Measurements from ENCODE around the gene TF.

Gene TF

DNA sequence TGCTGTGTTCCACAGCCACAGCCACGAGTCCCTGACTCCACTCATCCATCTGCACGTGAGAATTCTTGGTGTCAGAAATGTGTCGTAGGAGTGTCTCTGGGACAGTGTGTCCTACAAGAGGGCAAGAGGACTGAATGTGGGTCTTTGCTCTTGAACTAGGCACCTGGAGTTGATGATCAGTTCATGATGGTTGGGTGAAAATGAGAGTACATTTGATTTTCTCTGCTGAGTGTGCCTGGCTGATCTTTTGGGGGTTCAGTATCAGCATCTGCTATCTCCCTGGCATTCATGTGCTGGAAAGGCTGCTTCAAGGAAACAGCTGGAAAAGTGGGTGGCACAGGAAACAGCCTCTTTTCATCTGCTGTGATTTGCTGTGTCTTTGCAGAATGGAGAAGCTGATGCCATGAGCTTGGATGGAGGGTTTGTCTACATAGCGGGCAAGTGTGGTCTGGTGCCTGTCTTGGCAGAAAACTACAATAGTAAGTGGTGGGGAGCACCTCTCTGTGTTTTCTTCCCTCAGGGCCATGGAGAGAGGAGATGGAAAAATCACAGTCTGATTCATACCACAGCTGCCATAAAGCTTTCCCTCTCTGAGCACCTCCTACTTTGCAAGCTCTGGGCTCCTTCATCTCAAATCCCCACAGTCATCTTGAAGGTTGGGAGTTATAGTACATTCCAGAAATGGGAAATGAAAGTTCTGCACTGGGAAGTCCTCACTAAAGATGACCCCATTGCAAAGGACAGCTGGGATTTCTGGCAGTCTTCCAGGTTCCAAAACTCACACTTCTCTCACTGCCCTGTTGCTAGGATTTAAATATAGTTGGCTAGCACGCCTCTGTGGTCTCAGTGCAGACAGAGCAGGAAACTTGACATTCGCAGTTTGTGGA is 17.8 kb downstream of the TF start:
- H3K9me2 ChIP-seq (replicated peaks; ENCODE audit: insufficient read depth, low read length) = no peaks in the 10 kb centered on the region
- H3K4me1 ChIP-seq (ENCODE audit: low read length) = no peaks in the 10 kb centered on the region
- H3K9me3 ChIP-seq (replicated peaks; ENCODE audit: insufficient read depth, low read length) = no peaks in the 10 kb centered on the region
- no peak overlapping the region for H3K4me3 ChIP-seq (ENCODE audit: low read length)
- no peak for TF ChIP-seq EZH2 (optimal IDR thresholded peaks at IDR 0.05; ENCODE audit: low read depth, low read length)
- TF ChIP-seq EZH2phosphoT487 (IDR thresholded peaks at IDR 0.05; ENCODE audit: low read length) = no peak
- TF ChIP-seq, protein P1, sequence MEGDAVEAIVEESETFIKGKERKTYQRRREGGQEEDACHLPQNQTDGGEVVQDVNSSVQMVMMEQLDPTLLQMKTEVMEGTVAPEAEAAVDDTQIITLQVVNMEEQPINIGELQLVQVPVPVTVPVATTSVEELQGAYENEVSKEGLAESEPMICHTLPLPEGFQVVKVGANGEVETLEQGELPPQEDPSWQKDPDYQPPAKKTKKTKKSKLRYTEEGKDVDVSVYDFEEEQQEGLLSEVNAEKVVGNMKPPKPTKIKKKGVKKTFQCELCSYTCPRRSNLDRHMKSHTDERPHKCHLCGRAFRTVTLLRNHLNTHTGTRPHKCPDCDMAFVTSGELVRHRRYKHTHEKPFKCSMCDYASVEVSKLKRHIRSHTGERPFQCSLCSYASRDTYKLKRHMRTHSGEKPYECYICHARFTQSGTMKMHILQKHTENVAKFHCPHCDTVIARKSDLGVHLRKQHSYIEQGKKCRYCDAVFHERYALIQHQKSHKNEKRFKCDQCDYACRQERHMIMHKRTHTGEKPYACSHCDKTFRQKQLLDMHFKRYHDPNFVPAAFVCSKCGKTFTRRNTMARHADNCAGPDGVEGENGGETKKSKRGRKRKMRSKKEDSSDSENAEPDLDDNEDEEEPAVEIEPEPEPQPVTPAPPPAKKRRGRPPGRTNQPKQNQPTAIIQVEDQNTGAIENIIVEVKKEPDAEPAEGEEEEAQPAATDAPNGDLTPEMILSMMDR (IDR thresholded peaks at IDR 0.05; ENCODE audit: low read length) = no peak
- H3K79me2 ChIP-seq (ENCODE audit: low read length) = no peaks in the 10 kb centered on the region
- no peak overlapping the region for H3K4me2 ChIP-seq (ENCODE audit: low read depth, low read length)
- H3K27ac ChIP-seq (ENCODE audit: low read length) = no peak overlapping the region
- H3F3A ChIP-seq (ENCODE audit: insufficient read depth, low read length) = no peaks in the 10 kb centered on the region
- H3K9ac ChIP-seq (ENCODE audit: low read length) = no peak overlapping the region
- H3K36me3 ChIP-seq (replicated peaks; ENCODE audit: insufficient read depth, low read length) = no peaks in the 10 kb centered on the region
- H2AFZ ChIP-seq (ENCODE audit: low read length) = no peak overlapping the region
- H4K20me1 ChIP-seq (ENCODE audit: insufficient read depth, low read length) = no peaks in the 10 kb centered on the region
- DNase-seq = no peak
- H3K27me3 ChIP-seq (replicated peaks; ENCODE audit: insufficient read depth, low read length) = no peaks in the 10 kb centered on the region

GRCh38 chr3:133765256-133765655 is 19.1 kb downstream of the TF start:
- no peaks in the 10 kb centered on the region for H3K36me3 ChIP-seq (replicated peaks; ENCODE audit: insufficient read depth, low read length)
- no peak for DNase-seq
- no peaks in the 10 kb centered on the region for H3K79me2 ChIP-seq (ENCODE audit: low read length)
- no peak overlapping the region for H3K4me3 ChIP-seq (ENCODE audit: low read length)
- TF ChIP-seq EZH2 (optimal IDR thresholded peaks at IDR 0.05; ENCODE audit: low read depth, low read length) (no peak), EZH2phosphoT487 (IDR thresholded peaks at IDR 0.05; ENCODE audit: low read length) (no peak)
- TF ChIP-seq, protein P1 (IDR thresholded peaks at IDR 0.05; ENCODE audit: low read length) = no peak
- H3K9me3 ChIP-seq (replicated peaks; ENCODE audit: insufficient read depth, low read length) = no peaks in the 10 kb centered on the region
- H2AFZ ChIP-seq (ENCODE audit: low read length) = no peak overlapping the region
- no peaks in the 10 kb centered on the region for H3F3A ChIP-seq (ENCODE audit: insufficient read depth, low read length)
- H3K4me2 ChIP-seq (ENCODE audit: low read depth, low read length) = no peak overlapping the region
- no peaks in the 10 kb centered on the region for H3K4me1 ChIP-seq (ENCODE audit: low read length)
- H3K27ac ChIP-seq (ENCODE audit: low read length) = no peak overlapping the region
- H4K20me1 ChIP-seq (ENCODE audit: insufficient read depth, low read length) = no peaks in the 10 kb centered on the region
- H3K9me2 ChIP-seq (replicated peaks; ENCODE audit: insufficient read depth, low read length) = no peaks in the 10 kb centered on the region
- no peak overlapping the region for H3K9ac ChIP-seq (ENCODE audit: low read length)
- H3K27me3 ChIP-seq (replicated peaks; ENCODE audit: insufficient read depth, low read length) = no peaks in the 10 kb centered on the region

DNA sequence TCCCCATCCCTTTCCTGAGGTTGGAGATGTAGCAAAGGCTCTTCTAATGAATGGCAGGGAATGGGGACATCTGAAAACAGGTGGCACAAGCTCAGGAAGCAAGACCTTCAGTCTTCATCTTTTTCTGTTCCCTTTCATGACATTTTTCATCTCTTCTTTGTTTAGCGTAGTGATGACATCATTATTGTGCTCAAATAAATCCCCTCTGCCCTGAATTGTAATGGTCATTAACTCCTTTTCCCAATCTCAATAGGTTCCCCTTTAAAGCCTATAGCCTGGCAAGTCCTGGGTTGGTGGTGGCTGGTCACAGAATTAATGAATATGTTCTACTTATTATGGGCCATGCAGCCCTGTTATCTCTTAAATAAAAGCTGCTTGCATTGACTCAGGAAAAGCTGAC is 21.4 kb downstream of the TF start:
- no peaks in the 10 kb centered on the region for H3K4me1 ChIP-seq (ENCODE audit: low read length)
- no peak overlapping the region for H3K4me3 ChIP-seq (ENCODE audit: low read length)
- H3K79me2 ChIP-seq (ENCODE audit: low read length) = no peaks in the 10 kb centered on the region
- no peak for TF ChIP-seq EZH2 (optimal IDR thresholded peaks at IDR 0.05; ENCODE audit: low read depth, low read length)
- TF ChIP-seq, protein P1 (IDR thresholded peaks at IDR 0.05; ENCODE audit: low read length) = no peak
- TF ChIP-seq EZH2phosphoT487 (IDR thresholded peaks at IDR 0.05; ENCODE audit: low read length) = no peak
- no peaks in the 10 kb centered on the region for H3K9me2 ChIP-seq (replicated peaks; ENCODE audit: insufficient read depth, low read length)
- no peak for DNase-seq
- no peaks in the 10 kb centered on the region for H4K20me1 ChIP-seq (ENCODE audit: insufficient read depth, low read length)
- H3F3A ChIP-seq (ENCODE audit: insufficient read depth, low read length) = no peaks in the 10 kb centered on the region
- no peak overlapping the region for H3K4me2 ChIP-seq (ENCODE audit: low read depth, low read length)
- no peaks in the 10 kb centered on the region for H3K36me3 ChIP-seq (replicated peaks; ENCODE audit: insufficient read depth, low read length)
- no peaks in the 10 kb centered on the region for H3K9me3 ChIP-seq (replicated peaks; ENCODE audit: insufficient read depth, low read length)
- no peak overlapping the region for H3K9ac ChIP-seq (ENCODE audit: low read length)
- no peak overlapping the region for H3K27ac ChIP-seq (ENCODE audit: low read length)
- no peak overlapping the region for H2AFZ ChIP-seq (ENCODE audit: low read length)
- no peaks in the 10 kb centered on the region for H3K27me3 ChIP-seq (replicated peaks; ENCODE audit: insufficient read depth, low read length)
